Hematopoietic multipotent progenitor cell (in vitro differentiated cells): ENCODE data around the gene DNAH14. TPM values are rescaled to one million over a fixed set of nuclear protein-coding genes. Genes with fewer than 3 reads are reported as not detected.
"Not testable (repeated sequence)": the region's sequence is repeated elsewhere in the genome, so short reads cannot be mapped to it uniquely, and the experiment has no call there.

Experiments
- DNase-seq, 3 donors: peaks; one replicate each; pipeline ENCODE4 v3.0.0-alpha.2; 2011 to 2015; ENCODE audit warnings: low read depth in 2 of 3, low spot score in 2 of 3
- total RNA-seq: library from RNA; depleted of rRNA; stranded (reverse); fragments of >200 nt; gene quantifications from one replicate; pipeline ENCODE4 v1.2.3, GENCODE V29; 2012

DNAH14 gene
- total RNA-seq, 1 donor = 5.4 TPM

- DNase-seq = no peak
Measured at GRCh38 chr1:225137976-225138375, 208.5 kb downstream of the DNAH14 start.

GRCh38 chr1:225143001-225143400 is 213.5 kb downstream of the DNAH14 start:
- DNase-seq = no peak

- no peak for DNase-seq
Measured at GRCh38 chr1:225146478-225146877, 217.0 kb downstream of the DNAH14 start.

GRCh38 chr1:225147791-225148190 is 218.3 kb downstream of the DNAH14 start:
- DNase-seq = not testable (repeated sequence)

- no peak for DNase-seq
Measured at GRCh38 chr1:225152061-225152460, 222.6 kb downstream of the DNAH14 start.

GRCh38 chr1:225155555-225155954 is 226.1 kb downstream of the DNAH14 start:
- DNase-seq = no peak

- DNase-seq = peak in 2 of 3 donors; percentile 34 to 78
Measured at GRCh38 chr1:225156254-225156653, 226.8 kb downstream of the DNAH14 start.

- no peak for DNase-seq
Measured at GRCh38 chr1:225158291-225158690, 228.8 kb downstream of the DNAH14 start.

GRCh38 chr1:225159793-225160192 is 230.3 kb downstream of the DNAH14 start:
- DNase-seq = no peak

GRCh38 chr1:225177409-225177808 is 247.9 kb downstream of the DNAH14 start:
- not testable (repeated sequence) for DNase-seq

GRCh38 chr1:225179686-225180085 is 250.2 kb downstream of the DNAH14 start:
- peak in 1 of 3 donors; percentile 9 for DNase-seq

- DNase-seq = no peak
Measured at GRCh38 chr1:225182716-225183115, 253.2 kb downstream of the DNAH14 start.

GRCh38 chr1:225191199-225191753 is 261.8 kb downstream of the DNAH14 start:
- peak in 1 of 3 donors; percentile 14 for DNase-seq

GRCh38 chr1:225201447-225201846 is 272.0 kb downstream of the DNAH14 start:
- no peak for DNase-seq

GRCh38 chr1:225207791-225208190 is 278.3 kb downstream of the DNAH14 start:
- no peak for DNase-seq

- no peak for DNase-seq
Measured at GRCh38 chr1:225209153-225209552, 279.7 kb downstream of the DNAH14 start.

- DNase-seq = not testable (repeated sequence)
Measured at GRCh38 chr1:225210180-225210579, 280.7 kb downstream of the DNAH14 start.

- DNase-seq = not testable (repeated sequence)
Measured at GRCh38 chr1:225211694-225212442, 282.4 kb downstream of the DNAH14 start.

- DNase-seq = no peak
Measured at GRCh38 chr1:225224287-225224686, 294.8 kb downstream of the DNAH14 start.

- DNase-seq = no peak
Measured at GRCh38 chr1:225225681-225226080, 296.2 kb downstream of the DNAH14 start.

- DNase-seq = no peak
Measured at GRCh38 chr1:225228871-225229303, 299.4 kb downstream of the DNAH14 start.

- not testable (repeated sequence) for DNase-seq
Measured at GRCh38 chr1:225229429-225229828, 300.0 kb downstream of the DNAH14 start.
